Transverse colon (tissue), 4 donors: ENCODE results near the gene CDH11.

Experiments used
- CTCF ChIP-seq, 5 experiments: fragments of 200-600 bp in 3 of 5; fragments of 450-650 bp in 2 of 5; sonication (generic) in 3 of 5; IDR thresholded peaks; 1 replicate in 2 of 5; 2 replicates in 3 of 5; pipeline ENCODE4 v1.5.1; 2016 to 2017; ENCODE audit warnings: antibody characterized with exemption in 5 of 5, inconsistent platforms in 3 of 5, mild to moderate bottlenecking in 2 of 5, moderate library complexity in 1 of 5
- POLR2AphosphoS5 ChIP-seq, 3 donors: sonication (generic); formaldehyde crosslinking; IDR thresholded peaks; one replicate each; pipeline ENCODE4 v1.6.1; 2016; ENCODE audit warnings: antibody characterized with exemption in 3 of 3

- no peak for TF ChIP-seq CTCF (IDR thresholded peaks at IDR 0.05)
- TF ChIP-seq POLR2AphosphoS5 (IDR thresholded peaks at IDR 0.05): no peak
Observed at GRCh38 chr16:65000654-65001053, 121.2 kb downstream of the CDH11 start.
